Tibial nerve (tissue), 4 donors: ENCODE measurements around the gene ZNF554.
"Not testable (repeated sequence)": the region's sequence is repeated elsewhere in the genome, so short reads cannot be mapped to it uniquely, and the experiment has no call there.

Experiments
- EP300 ChIP-seq, 2 donors: sonication (generic); formaldehyde crosslinking; IDR thresholded peaks; one replicate each; pipeline ENCODE4 v1.6.1; 2017; ENCODE audit warnings: antibody characterized with exemption in 2 of 2, mild to moderate bottlenecking in 1 of 2
- POLR2A ChIP-seq, 2 donors: fragments of 450-650 bp; IDR thresholded peaks; one replicate each; pipeline ENCODE4 v1.6.1; 2017; ENCODE audit warnings: antibody characterized with exemption in 2 of 2, mild to moderate bottlenecking in 2 of 2, moderate library complexity in 2 of 2
- TF ChIP-seq, protein P1 (sequence below), 5 experiments: fragments of 200-600 bp in 3 of 5; fragments of 450-650 bp in 2 of 5; sonication (generic) in 3 of 5; IDR thresholded peaks; one replicate each; pipeline ENCODE4 v1.5.1; 2016 to 2019; ENCODE audit warnings: antibody characterized with exemption in 5 of 5, mild to moderate bottlenecking in 3 of 5, moderate library complexity in 2 of 5

DNA sequence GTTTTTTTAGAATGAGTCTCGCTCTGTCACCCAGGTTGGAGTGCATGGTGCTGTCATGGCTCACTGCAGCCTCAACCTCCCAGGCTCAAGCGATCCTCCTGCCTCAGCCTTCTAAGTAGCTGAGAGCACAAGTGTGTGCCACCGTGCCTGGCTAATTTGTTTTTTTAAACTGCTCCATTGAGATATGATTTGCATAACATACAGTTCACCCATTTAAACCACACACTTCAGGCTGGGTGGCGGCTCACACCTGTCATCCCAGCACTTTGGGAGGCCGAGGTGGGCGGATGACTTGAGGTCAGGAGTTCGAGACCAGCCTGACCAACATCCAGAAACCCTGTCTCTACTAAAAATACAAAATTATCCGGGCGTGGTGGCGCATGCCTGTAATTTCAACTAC lies 27.0 kb upstream of the ZNF554 start:
- TF ChIP-seq, protein P1, sequence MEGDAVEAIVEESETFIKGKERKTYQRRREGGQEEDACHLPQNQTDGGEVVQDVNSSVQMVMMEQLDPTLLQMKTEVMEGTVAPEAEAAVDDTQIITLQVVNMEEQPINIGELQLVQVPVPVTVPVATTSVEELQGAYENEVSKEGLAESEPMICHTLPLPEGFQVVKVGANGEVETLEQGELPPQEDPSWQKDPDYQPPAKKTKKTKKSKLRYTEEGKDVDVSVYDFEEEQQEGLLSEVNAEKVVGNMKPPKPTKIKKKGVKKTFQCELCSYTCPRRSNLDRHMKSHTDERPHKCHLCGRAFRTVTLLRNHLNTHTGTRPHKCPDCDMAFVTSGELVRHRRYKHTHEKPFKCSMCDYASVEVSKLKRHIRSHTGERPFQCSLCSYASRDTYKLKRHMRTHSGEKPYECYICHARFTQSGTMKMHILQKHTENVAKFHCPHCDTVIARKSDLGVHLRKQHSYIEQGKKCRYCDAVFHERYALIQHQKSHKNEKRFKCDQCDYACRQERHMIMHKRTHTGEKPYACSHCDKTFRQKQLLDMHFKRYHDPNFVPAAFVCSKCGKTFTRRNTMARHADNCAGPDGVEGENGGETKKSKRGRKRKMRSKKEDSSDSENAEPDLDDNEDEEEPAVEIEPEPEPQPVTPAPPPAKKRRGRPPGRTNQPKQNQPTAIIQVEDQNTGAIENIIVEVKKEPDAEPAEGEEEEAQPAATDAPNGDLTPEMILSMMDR (IDR thresholded peaks at IDR 0.05): not testable (repeated sequence)
- TF ChIP-seq POLR2A, EP300 (IDR thresholded peaks at IDR 0.05): not testable (repeated sequence)
